Thyroid gland (tissue), 4 donors: Measurements from ENCODE around the gene EGLN2. TPM values are rescaled to one million over a fixed set of nuclear protein-coding genes. Genes with fewer than 3 reads are reported as not detected.

Experiments
- DNase-seq, 2 donors: peaks; one replicate each; pipeline ENCODE4 v3.0.0-alpha.2; 2019
- H3K27ac ChIP-seq, 3 donors: fragments of 200-600 bp; sonication (generic); 1 replicate in 2 of 3; 2 replicates in 1 of 3; pipeline ENCODE4 v1.5.1; 2016 to 2019; ENCODE audit warnings: mild to moderate bottlenecking in 1 of 3, moderate library complexity in 1 of 3
- H3K27me3 ChIP-seq: fragments of 200-600 bp; sonication (generic); one replicate; pipeline ENCODE4 v1.5.1; 2019
- H3K36me3 ChIP-seq, 2 donors: fragments of 200-600 bp; sonication (generic); one replicate each; pipeline ENCODE4 v1.5.1; 2016 to 2019
- H3K4me1 ChIP-seq, 2 donors: fragments of 200-600 bp; sonication (generic); one replicate each; pipeline ENCODE4 v1.5.1; 2017 to 2019
- H3K4me3 ChIP-seq, 3 donors: fragments of 200-600 bp; sonication (generic); replicated peaks in 1 of 3; 1 replicate in 2 of 3; 2 replicates in 1 of 3; pipeline ENCODE4 v1.5.1; 2016; ENCODE audit warnings: mild to moderate bottlenecking in 1 of 3
- H3K9me3 ChIP-seq: fragments of 200-600 bp; sonication (generic); one replicate; pipeline ENCODE4 v1.5.1; 2017
- CTCF ChIP-seq, 6 experiments: fragments of 200-600 bp in 3 of 6; fragments of 450-650 bp in 3 of 6; sonication (generic) in 3 of 6; IDR thresholded peaks; one replicate each; pipeline ENCODE4 v1.5.1; 2016 to 2019; ENCODE audit warnings: antibody characterized with exemption in 6 of 6, mild to moderate bottlenecking in 2 of 6, inconsistent platforms in 1 of 6, moderate library complexity in 1 of 6
- POLR2A ChIP-seq, 2 donors: fragments of 450-650 bp; IDR thresholded peaks; one replicate each; pipeline ENCODE4 v1.6.1; 2017; ENCODE audit warnings: antibody characterized with exemption in 2 of 2, mild to moderate bottlenecking in 2 of 2, moderate library complexity in 1 of 2
- WGBS, 2 donors: methylation state at CpG; one replicate each; pipeline ENCODE4 v1.1.5; 2017; 5-methylcytosine and 5-hydroxymethylcytosine counted together
- intact Hi-C: fragments of 100-400 bp; cut with DNase I; formaldehyde crosslinking; loops from one replicate; pipeline ENCODE4 v1.15.1; 2023
- total RNA-seq, 4 donors: library from RNA; depleted of rRNA; stranded (reverse); fragments of >200 nt; gene quantifications; one replicate each; pipeline ENCODE4 v1.2.3, GENCODE V29; 2016

The EGLN2 gene
- 100 to 1,000 TPM in 2 of 4 donors, 10 to 100 TPM in 2; 94.2 to 120 (median 105) TPM for total RNA-seq

GRCh38 chr19:40798683-40799557, at the start of gene EGLN2:
Gene EGLN2, plus strand, starts transcription at chr19:40799191. Its CDS starts 1,382 bp downstream, at chr19:40800573.
- 0 to 1% methylated on average over 30 to 36 of the region's 110 CpGs for WGBS, 2 donors
- peaks cover 53 to 63% of the 10 kb centered on the region in 2 donors for H3K4me1 ChIP-seq
- TF ChIP-seq CTCF (IDR thresholded peaks at IDR 0.05) (no peak), POLR2A (IDR thresholded peaks at IDR 0.05) (peak in 1 of 2 donors; percentile 69)
- no peaks in the 10 kb centered on the region for H3K9me3 ChIP-seq
- peaks cover 8 to 11% of the 10 kb centered on the region in 2 donors for H3K36me3 ChIP-seq
- H3K27me3 ChIP-seq, result no peaks in the 10 kb centered on the region
- peak within 1 kb of the TSS; percentile 59 to 93 (median 78) for H3K4me3 ChIP-seq
- peak within 1 kb of the TSS; percentile 85 to 95 (median 94) for H3K27ac ChIP-seq
- DNase-seq, result peak; percentile 100
- intact Hi-C loops, result no loop called here

GRCh38 chr19:40750058-40750873, 48.7 kb upstream of the EGLN2 start, which contains the start of gene ACTMAP:
Gene ACTMAP, minus strand, starts transcription at chr19:40750477. Its CDS starts 674 bp downstream, at chr19:40749803.
- TF ChIP-seq POLR2A (IDR thresholded peaks at IDR 0.05) (peak; percentile 57 to 87), CTCF (IDR thresholded peaks at IDR 0.05) (peak in 2 of 6 experiments; percentile 13 to 20)
- peak; percentile 99 to 100 for DNase-seq
- intact Hi-C loops, result loop anchor here (5.0 kb wide), 1 partner anchor 52 kb away; no protein-coding TSS in a partner anchor
- Histone ChIP-seq H3K9me3 (no peaks in the 10 kb centered on the region), H3K4me1 (peaks cover 42 to 45% of the 10 kb centered on the region in 2 donors), H3K36me3 (no peaks in the 10 kb centered on the region), H3K27ac (peak within 1 kb of the TSS; percentile 78 to 95 (median 86)), H3K27me3 (no peaks in the 10 kb centered on the region), H3K4me3 (peak within 1 kb of the TSS; percentile 45 to 62 (median 46))
- WGBS, 2 donors, result 1% methylated on average over 43 of the region's 43 CpGs

GRCh38 chr19:40750874-40751537, 48.0 kb upstream of the EGLN2 start, which contains the start of gene SNRPA:
Gene SNRPA, plus strand, starts transcription at chr19:40751203. Its CDS starts 206 bp downstream, at chr19:40751409.
- H3K4me1 ChIP-seq, result peaks cover 38 to 46% of the 10 kb centered on the region in 2 donors
- 0 to 1% methylated on average over 41 to 44 of the region's 46 CpGs for WGBS, 2 donors
- intact Hi-C loops, result loop anchor here (5.0 kb wide), 1 partner anchor 51 kb away; no protein-coding TSS in a partner anchor
- no peaks in the 10 kb centered on the region for H3K9me3 ChIP-seq
- H3K27ac ChIP-seq, result peak within 1 kb of the TSS; percentile 78 to 95 (median 86)
- H3K4me3 ChIP-seq, result peak within 1 kb of the TSS; percentile 45 to 62 (median 46)
- TF ChIP-seq POLR2A (IDR thresholded peaks at IDR 0.05) (peak in 1 of 2 donors; percentile 86), CTCF (IDR thresholded peaks at IDR 0.05) (no peak)
- peak; percentile 98 for DNase-seq
- no peaks in the 10 kb centered on the region for H3K27me3 ChIP-seq
- H3K36me3 ChIP-seq, result no peaks in the 10 kb centered on the region

- H3K27me3 ChIP-seq, result no peaks in the 10 kb centered on the region
- intact Hi-C loops, result loop anchor here (5.0 kb wide), 1 partner anchor 50 kb away; no protein-coding TSS in a partner anchor
- peaks cover 0 to 2% of the 10 kb centered on the region in 2 donors for H3K36me3 ChIP-seq
- H3K27ac ChIP-seq, result no peak overlapping the region
- 81 to 86% methylated on average over 12 of the region's 12 CpGs for WGBS, 2 donors
- H3K4me3 ChIP-seq, result peak overlapping the region in 1 of 3 donors; percentile 62
- no peak for DNase-seq
- H3K9me3 ChIP-seq, result no peaks in the 10 kb centered on the region
- H3K4me1 ChIP-seq, result peaks cover 38 to 46% of the 10 kb centered on the region in 2 donors
- TF ChIP-seq POLR2A (IDR thresholded peaks at IDR 0.05), result no peak
- TF ChIP-seq CTCF (IDR thresholded peaks at IDR 0.05), result no peak
Measured at GRCh38 chr19:40752257-40752781, 46.7 kb upstream of the EGLN2 start.
